Glomerular endothelial cell (primary cell): ENCODE results near the gene DYNLRB2. TPM values are rescaled to one million over a fixed set of nuclear protein-coding genes. Genes with fewer than 3 reads are reported as not detected.

Experiments
- DNase-seq: peaks from one replicate; pipeline ENCODE4 v3.0.0-alpha.2; 2011; ENCODE audit warnings: low read depth, low spot score; ENCODE audit errors: extremely low read depth
- total RNA-seq: library from RNA; depleted of rRNA; stranded (reverse); fragments of >200 nt; gene quantifications from 2 replicates; pipeline ENCODE4 v1.2.3, GENCODE V29; 2015

Gene DYNLRB2
- total RNA-seq, 1 donor from 2014 or later: not detected

- DNase-seq: no peak
Observed at GRCh38 chr16:80547145-80547544, 6.4 kb downstream of the DYNLRB2 start.

GRCh38 chr16:80552277-80552676 lies 11.5 kb downstream of the DYNLRB2 start:
- DNase-seq: no peak

DNA sequence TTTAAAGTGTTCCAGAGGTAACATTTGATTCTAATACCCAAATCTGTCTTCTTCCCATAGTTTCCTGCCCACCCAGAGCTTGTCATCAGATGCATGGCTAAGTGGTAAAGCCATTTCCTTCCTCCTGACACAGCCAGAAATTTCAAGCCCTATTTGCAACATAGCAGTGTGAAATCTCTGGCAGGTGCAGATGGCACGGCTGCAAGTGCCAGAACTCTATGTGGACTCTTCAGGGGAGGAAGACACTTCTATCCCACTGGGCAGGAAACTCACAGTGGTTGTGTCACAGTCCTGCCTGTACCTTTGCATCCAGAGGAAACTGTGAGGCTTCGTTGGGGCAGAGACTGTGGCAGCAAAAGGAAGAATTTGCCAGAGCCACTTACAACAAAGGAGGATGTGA lies 13.2 kb downstream of the DYNLRB2 start:
- no peak for DNase-seq

DNA sequence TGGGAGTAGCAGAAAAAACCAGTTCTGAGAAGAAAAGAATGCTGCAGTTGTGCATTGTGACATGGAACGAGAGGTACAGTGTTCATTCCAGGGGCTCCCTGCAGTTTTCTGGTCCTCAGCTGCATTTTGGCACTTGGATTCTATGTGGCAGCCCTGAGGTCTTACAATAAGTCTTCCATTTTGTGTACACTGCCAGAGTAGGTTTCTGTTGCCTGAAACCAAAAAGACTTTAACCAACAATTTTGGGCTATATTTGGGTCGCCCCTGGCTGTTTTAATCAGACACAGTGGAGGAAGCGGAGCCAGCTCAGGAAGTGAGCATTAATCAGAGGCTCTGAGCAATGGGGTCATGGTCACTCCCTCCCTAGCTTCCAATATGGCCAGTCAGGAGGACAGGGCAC lies 15.7 kb downstream of the DYNLRB2 start:
- DNase-seq: no peak

- no peak for DNase-seq
Observed at GRCh38 chr16:80557037-80557436, 16.2 kb downstream of the DYNLRB2 start.

DNA sequence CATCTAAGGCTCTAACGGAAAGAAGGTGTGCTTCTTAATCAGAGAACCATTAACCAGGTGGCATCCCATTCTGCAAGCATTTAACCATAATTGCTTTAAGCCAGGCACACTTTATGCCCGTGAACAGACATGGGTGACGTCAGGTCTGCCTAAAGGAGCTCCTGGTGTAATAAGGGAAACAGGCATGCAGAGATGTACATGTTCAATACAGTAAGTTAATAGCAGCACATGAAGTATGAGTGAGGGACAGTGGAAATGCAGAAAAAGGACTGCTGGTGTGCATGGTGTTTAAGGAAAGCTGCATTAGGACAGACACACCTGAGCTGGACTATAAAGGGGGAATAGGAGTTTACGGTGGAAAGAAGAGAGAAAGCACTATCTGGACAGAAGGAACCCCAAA lies 18.6 kb downstream of the DYNLRB2 start:
- DNase-seq: no peak

DNA sequence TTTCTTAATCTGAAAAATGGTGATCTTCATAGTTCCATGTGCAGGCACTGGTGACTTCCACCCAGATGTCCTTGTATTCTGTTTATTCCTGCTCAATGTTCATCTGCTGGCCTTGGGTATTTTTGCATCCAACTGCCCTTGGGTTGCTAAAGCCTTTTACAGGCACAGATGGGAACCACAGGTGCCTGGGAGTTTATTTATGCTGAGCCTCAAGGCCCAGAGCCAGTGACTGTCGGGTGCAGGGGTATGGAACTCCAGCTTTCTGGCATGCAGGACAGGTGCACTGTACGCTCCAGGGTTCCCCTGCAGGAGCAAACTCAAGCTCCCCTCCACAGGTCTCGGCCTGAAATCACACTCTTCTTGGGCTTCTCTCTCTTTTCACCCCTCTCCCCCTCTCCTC lies 22.3 kb downstream of the DYNLRB2 start:
- no peak for DNase-seq

GRCh38 chr16:80564394-80564793 lies 23.6 kb downstream of the DYNLRB2 start:
- DNase-seq: no peak

DNA sequence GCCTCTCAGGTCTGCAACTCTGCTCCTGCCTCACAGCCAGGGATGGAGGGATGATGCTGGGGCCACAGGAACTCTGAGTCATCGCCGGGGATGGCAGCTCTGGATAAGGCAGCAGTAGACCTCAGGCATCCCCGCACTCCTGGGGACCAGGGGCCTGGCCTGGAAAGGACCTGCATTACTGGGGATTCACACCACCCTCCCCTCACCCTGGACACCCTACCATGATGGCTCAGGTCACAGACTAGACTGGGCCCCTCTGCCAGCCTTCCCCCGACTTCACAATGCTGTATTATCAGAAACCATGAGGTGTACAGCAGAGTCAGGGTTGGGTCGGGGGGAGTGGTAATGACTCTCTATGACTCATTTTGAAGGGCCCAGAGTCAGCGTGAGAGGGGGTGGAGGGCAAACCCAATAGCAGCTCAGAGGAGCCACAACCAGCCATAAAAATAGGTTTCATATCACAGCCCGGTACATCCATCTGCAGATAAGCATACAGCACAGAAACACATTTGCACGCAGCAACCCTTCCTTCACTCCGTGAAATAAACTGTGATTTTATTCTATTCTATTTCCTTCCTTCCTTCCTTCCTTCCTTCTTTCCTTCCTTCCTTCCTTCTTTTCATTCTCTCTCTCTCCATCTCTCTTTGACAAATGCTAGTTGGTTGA lies 28.8 kb downstream of the DYNLRB2 start:
- no peak for DNase-seq

DNA sequence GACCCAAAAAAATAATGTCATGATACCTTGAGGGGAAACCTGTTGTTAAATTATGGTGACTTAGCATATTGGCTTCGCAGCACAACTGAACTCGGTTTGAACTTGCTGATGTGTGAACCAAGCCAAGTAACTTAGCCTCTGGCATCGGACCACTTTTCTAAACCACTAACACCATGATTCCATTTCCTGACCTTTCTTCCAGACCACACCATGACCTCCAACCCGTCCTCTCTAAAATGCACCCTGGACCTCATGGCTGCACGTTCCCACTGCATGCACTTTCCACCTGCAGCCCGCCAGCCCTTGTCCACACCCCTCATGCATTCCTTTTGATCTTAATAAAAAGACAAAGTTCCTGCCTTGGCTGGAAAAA lies 29.3 kb downstream of the DYNLRB2 start:
- DNase-seq: no peak

DNA sequence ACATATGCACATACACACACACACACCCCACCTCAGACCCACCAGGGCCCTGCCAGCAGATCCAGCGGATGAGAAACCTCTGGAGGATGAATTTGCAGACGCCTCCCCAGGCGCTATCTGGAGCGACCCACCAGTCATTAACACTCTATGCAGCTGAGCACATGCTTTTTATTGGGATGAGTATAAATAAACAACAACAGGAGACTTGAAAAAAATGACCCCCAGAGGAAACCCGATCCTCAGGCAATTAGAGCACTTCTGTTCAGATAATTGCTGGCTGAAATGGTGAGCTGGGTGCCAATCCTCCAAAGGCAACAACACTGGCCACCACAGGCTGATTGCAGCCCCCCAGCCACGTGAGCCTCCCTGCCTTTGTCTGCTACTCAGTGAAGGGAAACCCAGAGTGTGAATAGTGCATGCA lies 32.9 kb downstream of the DYNLRB2 start:
- DNase-seq: no peak

GRCh38 chr16:80576343-80576912 lies 35.6 kb downstream of the DYNLRB2 start:
- no peak for DNase-seq

GRCh38 chr16:80577485-80578280 lies 36.9 kb downstream of the DYNLRB2 start:
- no peak for DNase-seq

DNA sequence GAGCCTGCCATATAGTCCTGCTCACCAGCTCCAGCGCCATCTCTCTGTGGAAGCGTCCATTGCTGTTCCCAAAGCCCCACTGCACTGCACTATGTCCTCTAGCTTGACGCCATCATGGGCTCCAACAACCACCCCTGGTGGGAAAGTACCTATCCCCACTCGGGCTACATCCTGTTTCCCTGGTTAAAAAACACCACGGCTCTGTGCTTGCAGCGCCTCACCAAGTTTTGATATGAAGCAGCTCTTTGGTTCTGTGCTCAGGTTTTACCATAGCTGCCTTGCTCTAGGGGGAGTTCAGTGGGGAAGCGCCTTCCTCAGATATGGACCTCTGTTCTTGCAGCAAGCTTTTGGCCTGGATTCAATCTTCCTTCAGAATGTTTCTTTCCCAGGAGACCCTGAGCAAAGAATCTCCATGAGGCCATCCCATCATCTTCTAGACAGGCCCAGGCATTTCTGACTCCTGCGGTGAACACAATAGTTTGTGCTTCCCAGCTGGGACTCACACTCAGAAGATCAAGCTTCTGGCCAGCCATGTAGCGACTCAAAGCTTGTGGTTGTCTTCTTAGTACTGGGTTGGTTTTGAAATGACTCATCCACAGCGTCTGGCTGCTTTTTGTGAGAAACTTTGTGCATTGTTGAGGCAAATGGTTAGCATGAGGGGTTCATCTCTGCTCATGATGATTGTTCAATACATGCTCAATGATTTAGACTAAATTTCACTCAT lies 39.5 kb downstream of the DYNLRB2 start:
- DNase-seq: no peak

DNA sequence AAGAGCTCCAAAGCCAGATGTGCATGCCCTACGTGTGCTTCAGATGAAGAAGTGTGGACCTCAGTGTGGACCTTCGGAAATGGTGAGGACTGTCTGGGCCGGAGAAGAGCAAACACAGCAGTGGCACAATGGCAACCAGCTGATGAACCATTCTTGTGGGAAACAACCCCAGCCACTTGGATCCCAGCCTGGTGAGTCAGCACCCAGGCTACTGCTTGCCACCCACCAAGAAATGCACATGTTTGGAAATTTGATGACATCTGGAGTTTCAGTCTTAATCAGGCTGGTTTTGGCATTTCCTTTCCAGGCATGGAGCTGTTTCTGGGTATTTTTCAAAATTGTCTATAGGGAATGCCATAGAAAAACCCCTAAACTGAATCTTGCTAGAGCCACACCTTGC lies 42.7 kb downstream of the DYNLRB2 start:
- no peak for DNase-seq

DNA sequence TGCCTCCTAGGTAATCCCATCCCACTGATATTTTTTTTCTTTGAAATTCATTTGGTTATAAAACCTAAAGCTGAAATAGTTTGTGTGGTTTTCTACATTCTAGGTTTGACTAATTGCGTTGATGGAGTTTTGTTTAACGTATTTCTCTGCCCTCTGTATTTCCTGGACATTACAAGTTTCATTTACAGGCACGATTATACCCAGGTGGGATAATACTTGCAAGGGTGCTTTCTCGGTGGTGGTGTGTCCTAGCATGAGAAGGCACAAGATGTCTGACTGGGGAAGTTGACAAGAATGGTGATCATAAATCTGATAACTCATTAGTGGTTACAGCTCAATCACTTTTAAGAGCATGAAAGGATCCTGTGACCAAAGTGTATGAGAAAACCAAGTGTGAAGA lies 45.0 kb downstream of the DYNLRB2 start:
- no peak for DNase-seq

GRCh38 chr16:80586476-80586875 lies 45.7 kb downstream of the DYNLRB2 start:
- DNase-seq: no peak

DNA sequence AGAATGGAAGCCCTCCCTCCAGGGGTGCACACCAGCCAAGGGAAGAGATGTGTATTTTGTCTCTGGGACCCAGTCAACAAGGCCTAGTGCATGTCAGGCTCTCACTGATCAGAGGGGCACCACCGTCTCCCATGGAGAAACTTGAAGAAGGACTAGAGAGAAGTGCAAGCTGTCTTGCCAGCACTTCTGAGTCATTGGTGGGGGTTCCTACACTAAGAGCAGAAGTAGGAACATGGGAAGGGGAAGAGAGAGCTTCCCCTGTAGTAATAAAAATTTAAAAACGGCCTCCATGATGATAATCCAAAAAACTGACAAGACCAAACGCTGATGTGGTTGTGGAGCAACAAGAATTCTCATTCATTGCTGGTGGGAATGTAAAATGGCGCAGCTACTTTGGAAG lies 46.3 kb downstream of the DYNLRB2 start:
- DNase-seq: no peak

GRCh38 chr16:80591071-80591915 lies 50.5 kb downstream of the DYNLRB2 start:
- DNase-seq: no peak

GRCh38 chr16:80592273-80592672 lies 51.5 kb downstream of the DYNLRB2 start:
- DNase-seq: no peak

- DNase-seq: no peak
Observed at GRCh38 chr16:80594756-80595155, 54.0 kb downstream of the DYNLRB2 start.
